GM12864 (cell line): ENCODE measurements around the gene NUCB2.
"Not testable (repeated sequence)": the region's sequence is repeated elsewhere in the genome, so short reads cannot be mapped to it uniquely, and the experiment has no call there.

Experiments used
- DNase-seq: peaks from one replicate; pipeline ENCODE4 v3.0.0-alpha.2; 2011; ENCODE audit warnings: low read depth
- H3K4me3 ChIP-seq: 2 replicates; pipeline ENCODE4 v1.5.1; 2011; ENCODE audit warnings: mild to moderate bottlenecking, low read depth, low read length, control low read depth
- CTCF ChIP-seq: IDR thresholded peaks from 2 replicates; pipeline ENCODE4 v1.5.1; 2011; ENCODE audit warnings: low read depth, mild to moderate bottlenecking, moderate library complexity, low read length, control low read depth, inconsistent platforms; ENCODE audit errors: missing control alignments

The NUCB2 gene

GRCh38 chr11:17276236-17277023 is at the start of gene NUCB2:
NUCB2 (plus strand) TSS chr11:17276739; CDS start chr11:17295324, 18,585 bp downstream.
- peak; percentile 80 for DNase-seq
- peak within 1 kb of the TSS; percentile 93 for H3K4me3 ChIP-seq
- TF ChIP-seq CTCF = no peak

GRCh38 chr11:17228186-17228925 is 48.2 kb upstream of the NUCB2 start:
- not testable (repeated sequence) for H3K4me3 ChIP-seq, DNase-seq

- DNase-seq = no peak
- TF ChIP-seq CTCF = no peak
- no peak overlapping the region for H3K4me3 ChIP-seq
Observed at GRCh38 chr11:17229481-17230152, 46.9 kb upstream of the NUCB2 start.

- peak; percentile 73 for DNase-seq
- no peak overlapping the region for H3K4me3 ChIP-seq
- no peak for TF ChIP-seq CTCF
Observed at GRCh38 chr11:17230867-17231851, 45.4 kb upstream of the NUCB2 start.

- no peak overlapping the region for H3K4me3 ChIP-seq
- DNase-seq = no peak
- TF ChIP-seq CTCF = no peak
Observed at GRCh38 chr11:17233101-17233500, 43.4 kb upstream of the NUCB2 start.

GRCh38 chr11:17238377-17238776 is 38.2 kb upstream of the NUCB2 start:
- no peak for TF ChIP-seq CTCF
- no peak for DNase-seq
- H3K4me3 ChIP-seq = no peak overlapping the region

- not testable (repeated sequence) for DNase-seq, H3K4me3 ChIP-seq
Observed at GRCh38 chr11:17239927-17240326, 36.6 kb upstream of the NUCB2 start.
